LNCAP (cell line): Measurements from ENCODE around the gene PPAN.

ENCODE experiments used
- TF ChIP-seq, protein P1 (sequence below): fragments of 450-650 bp; IDR thresholded peaks from 2 replicates; pipeline ENCODE4 v1.5.1; 2017; ENCODE audit warnings: mild to moderate bottlenecking

PPAN gene

DNA sequence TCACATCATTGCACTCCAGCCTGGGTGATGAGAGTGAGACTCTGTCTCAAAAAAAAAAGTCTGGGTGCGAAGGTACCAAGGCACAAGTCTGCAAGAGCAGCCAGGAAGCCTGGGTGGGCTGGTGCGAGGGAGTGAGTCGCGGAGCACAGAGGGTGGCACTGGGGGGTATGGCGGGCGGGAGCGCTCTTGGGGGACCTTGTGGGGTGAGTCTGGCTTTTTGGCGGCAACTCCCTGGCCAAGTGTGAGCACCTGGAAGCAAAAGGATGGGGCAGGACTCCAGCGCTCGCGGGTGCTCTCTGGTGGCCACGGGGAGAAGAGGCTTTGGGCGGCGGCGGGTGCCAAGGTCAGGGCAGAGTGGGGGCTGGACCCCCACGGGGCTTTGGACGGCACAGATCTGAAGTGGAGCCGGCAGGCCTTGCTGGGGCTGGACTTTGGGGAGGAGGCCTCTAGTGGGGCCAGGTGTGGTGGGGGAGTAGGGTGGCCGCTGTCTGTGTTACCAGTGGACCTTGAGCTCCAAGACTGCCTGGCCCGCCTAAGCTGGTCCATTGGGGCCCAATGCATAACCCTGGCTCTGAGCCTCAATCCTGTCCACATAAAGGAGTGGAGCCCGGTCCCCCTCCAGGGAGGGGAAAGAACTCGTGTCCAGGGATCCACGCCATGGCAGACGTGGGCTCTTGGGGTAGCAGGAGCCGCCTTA, 6.9 kb downstream of the PPAN start:
- TF ChIP-seq, protein P1, sequence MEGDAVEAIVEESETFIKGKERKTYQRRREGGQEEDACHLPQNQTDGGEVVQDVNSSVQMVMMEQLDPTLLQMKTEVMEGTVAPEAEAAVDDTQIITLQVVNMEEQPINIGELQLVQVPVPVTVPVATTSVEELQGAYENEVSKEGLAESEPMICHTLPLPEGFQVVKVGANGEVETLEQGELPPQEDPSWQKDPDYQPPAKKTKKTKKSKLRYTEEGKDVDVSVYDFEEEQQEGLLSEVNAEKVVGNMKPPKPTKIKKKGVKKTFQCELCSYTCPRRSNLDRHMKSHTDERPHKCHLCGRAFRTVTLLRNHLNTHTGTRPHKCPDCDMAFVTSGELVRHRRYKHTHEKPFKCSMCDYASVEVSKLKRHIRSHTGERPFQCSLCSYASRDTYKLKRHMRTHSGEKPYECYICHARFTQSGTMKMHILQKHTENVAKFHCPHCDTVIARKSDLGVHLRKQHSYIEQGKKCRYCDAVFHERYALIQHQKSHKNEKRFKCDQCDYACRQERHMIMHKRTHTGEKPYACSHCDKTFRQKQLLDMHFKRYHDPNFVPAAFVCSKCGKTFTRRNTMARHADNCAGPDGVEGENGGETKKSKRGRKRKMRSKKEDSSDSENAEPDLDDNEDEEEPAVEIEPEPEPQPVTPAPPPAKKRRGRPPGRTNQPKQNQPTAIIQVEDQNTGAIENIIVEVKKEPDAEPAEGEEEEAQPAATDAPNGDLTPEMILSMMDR, result peak; percentile 80

DNA sequence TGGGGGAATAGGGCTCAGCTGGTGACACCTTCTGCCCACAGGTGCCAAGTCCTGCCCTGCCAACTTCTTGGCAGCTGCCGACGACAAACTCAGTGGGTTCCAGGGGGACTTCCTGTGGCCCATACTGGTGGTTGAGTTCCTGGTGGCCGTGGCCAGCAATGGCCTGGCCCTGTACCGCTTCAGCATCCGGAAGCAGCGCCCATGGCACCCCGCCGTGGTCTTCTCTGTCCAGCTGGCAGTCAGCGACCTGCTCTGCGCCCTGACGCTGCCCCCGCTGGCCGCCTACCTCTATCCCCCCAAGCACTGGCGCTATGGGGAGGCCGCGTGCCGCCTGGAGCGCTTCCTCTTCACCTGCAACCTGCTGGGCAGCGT, 7.4 kb downstream of the PPAN start:
- TF ChIP-seq, protein P1, result no peak

DNA sequence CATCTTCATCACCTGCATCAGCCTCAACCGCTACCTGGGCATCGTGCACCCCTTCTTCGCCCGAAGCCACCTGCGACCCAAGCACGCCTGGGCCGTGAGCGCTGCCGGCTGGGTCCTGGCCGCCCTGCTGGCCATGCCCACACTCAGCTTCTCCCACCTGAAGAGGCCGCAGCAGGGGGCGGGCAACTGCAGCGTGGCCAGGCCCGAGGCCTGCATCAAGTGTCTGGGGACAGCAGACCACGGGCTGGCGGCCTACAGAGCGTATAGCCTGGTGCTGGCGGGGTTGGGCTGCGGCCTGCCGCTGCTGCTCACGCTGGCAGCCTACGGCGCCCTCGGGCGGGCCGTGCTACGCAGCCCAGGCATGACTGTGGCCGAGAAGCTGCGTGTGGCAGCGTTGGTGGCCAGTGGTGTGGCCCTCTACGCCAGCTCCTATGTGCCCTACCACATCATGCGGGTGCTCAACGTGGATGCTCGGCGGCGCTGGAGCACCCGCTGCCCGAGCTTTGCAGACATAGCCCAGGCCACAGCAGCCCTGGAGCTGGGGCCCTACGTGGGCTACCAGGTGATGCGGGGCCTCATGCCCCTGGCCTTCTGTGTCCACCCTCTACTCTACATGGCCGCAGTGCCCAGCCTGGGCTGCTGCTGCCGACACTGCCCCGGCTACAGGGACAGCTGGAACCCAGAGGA, 7.9 kb downstream of the PPAN start:
- TF ChIP-seq, protein P1, result no peak

DNA sequence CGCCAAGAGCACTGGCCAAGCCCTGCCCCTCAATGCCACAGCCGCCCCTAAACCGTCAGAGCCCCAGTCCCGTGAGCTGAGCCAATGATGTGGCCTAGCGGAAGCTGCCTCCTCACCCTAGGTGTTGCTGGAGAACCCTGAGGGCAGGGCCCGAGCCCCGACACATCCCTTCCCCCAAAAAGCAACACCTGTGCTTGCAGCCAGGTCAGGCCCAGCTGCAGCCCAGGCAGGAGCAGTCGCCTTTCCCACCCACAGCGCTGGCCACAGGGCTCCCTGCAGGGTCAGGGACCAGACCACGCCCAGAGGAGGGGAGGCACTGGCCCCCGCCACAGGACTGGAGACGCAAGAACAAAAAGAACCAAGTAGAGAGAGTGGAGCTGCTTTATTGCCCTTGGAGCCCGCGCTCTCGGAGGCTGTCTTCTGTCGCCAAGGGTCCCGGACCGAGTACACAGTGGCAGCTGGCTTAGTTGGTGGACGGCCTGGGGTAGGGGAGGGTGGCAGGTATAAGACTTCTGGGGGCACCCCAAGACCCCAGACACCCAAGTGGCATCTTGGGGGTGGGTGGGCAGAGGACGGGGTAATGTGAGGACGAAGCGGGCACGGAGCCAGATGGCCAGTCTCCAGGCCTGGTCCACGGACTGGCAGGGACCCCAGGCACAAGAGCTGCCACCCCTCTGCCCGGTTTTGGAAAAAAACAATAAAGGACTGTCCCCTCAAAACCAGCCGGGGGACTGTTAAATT, 8.7 kb downstream of the PPAN start:
- TF ChIP-seq, protein P1, result no peak

DNA sequence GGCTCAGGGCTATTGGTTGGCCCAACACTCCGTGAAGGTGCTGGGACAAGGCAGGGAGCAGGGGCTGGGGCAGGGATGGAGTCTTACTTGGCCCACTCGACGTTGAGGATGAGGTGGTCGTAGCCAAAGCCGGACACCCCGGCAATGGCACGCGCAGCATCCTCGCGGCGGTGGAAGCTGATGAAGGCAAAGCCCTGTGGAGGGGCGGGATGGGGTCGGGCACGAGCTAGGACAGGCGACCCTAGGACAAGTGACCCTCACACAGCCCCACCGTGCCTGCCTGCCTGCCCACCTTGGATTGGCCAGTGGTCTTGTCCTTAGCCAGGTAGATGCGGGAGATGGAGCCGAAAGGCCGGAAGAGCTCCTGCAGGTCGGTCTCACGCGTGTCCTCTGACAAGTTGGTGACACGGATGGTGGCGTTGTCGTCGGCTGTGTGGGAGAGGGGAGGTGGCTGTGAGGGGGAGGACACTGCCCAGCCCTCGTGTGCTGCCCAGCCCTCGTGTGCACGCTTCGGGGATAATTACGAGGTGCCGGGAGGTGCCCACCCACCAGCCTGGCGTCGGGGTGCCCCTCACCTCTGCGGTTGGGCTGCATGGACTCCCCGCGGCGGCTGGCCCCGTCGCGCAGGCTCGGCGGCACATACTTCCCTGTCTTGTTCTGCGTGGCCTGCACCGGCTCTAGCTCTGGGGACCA, 9.4 kb downstream of the PPAN start:
- TF ChIP-seq, protein P1, result no peak

DNA sequence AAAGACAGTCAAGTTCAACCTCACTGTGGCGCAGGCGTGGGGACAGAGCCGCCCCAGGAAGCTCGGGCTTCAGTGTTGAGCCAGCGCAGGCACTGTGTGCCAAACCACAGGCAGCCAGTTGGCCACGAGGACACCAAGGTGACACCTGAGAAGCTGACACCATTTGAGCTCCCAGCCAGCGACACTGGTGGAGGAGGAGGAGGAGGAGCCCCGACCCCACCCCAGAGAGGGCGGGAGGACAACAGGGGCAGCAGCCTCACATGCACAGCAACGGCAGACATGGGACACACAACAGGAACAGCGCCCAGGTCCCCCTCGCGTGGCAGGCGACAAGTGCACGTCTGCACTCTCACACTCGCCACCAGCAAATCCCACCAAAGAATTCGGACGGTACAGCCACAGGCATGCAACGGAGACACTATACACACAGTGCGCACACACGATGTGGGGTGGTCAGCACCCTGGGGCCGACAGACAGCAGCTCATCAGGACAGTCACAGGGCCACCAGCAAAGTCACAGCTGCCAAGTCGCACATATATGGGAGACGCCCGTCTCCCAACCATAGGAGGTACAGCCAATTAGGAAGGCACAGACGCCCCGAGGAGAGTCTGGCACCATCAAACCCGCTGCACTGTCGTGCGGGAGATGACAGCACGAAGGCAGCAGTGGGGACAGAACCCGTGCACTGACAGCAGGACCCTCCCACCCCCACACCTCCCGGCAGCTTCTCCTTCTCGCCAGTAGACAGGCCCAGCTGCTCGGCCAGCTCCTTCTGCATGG, 10.1 kb downstream of the PPAN start:
- TF ChIP-seq, protein P1, result no peak
